Eye (tissue), 1 donor: ENCODE measurements around the gene ENTPD6.

Source experiments
- DNase-seq: peaks from one replicate; pipeline ENCODE4 v3.0.0-alpha.2; 2015

ENTPD6 gene

DNA sequence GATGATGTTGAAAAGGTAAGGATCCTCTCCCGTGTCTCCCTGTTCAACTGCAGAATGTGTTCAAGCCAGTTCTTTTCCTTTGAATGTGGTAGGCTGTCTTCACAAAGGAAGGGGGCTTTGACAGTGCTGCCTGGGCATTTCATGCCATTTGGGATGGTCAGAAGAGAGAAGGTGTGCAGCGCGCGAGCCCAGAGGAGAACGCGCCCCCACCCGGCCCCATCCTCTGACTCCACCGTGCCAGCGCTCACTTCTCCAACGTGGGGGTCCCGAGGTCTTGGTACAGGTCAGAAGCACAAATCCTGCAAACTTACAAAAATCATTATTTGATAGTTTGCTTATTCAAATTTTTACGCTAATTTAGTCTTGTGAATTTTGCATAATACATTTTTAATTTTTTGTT is 14.4 kb downstream of the ENTPD6 start:
- DNase-seq, result no peak

DNA sequence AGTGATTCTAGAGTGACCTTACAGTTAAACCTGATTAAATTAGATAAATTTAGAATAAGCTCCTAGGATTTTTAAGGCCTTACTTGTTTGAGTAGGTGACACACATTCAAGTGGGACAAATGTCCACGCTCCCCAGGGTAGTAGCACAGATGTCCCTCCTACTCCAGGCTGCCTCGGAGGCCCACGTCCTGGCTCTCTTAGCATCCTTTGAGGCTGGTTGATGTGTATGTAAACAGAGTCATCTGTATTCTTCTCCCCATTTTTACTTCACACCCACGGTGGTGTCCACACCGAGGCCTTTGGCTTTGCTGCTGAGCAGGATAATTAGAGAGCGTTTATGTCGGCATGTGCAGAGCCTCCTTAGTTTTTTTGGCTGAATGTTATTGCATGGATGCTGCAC is 15.8 kb downstream of the ENTPD6 start:
- no peak for DNase-seq

DNA sequence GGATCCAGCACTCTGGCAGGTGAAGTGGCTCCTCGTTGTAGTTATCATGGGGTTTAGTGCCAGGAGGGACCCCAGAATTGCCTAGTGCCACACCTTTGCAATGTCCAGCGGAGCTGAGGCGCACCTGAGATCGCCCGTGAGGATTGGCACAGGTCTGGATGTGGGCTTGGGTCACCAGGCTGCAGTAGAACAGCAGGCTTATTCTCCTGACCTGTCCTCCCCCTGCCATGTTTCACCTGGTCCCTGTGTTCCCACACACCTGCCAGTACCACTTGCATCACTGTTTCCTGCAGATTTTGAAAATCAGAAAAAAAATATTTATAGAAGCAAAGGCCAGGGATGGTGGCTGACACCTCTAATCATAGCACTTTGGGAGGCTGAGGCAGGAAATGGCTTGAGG is 16.7 kb downstream of the ENTPD6 start:
- no peak for DNase-seq

DNA sequence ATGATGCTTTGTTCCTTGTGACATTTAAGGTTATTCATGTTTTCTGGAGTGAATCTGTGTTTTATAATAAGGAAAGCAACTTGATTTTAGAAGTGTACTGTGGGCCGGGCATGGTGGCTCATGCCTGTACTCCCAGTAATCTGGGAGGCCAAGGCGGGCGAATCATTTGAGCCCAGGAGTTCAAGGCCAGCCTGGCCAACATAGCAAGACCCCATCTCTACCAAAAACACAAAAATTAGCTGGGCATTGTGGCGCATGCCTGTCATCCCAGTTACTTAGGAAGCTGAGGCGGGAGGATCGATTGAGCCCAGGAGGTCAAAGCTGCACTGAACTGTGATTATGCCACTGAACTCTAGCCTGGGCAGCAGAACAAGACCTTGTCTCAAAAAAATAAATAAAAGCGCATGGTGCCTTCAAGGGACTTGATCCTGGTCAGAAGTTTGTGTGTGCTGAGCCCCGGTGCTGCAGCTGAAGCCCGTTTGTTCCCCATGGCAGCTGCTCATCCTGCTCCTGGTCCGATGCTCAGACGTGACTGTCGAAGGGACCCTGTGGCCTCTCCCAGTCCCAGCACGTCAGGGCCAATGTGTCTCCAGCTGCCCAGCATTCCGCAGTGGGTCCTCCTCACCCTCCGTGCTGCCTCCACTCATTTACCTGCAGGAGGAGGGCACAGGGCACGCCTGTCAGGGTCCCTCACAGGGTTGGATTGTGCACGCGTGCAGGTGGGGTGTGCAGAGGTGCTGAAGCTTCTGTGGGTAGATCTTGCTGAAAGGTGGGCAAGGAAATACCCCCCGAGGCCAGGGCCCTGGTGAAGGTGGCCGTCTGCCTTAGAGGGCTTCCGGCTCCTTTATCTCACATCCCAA is 18.3 kb downstream of the ENTPD6 start:
- no peak for DNase-seq

DNA sequence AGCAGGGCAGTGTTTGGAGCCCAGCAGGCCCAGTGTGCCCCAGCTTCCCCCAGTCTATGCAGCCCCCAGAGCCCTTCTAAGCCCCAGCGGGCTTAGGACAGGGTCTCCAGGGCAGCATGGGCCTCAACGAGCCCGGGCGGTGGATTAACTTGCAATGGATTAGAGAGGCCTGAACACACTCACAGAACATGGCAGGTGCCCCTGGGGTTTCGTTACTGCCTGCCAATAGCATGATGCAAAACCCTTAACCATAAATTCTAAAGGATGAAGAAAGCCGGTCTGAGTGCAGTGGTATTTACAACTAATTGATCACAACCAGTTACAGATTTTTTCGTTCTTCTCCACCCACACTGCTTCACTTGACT is 18.9 kb downstream of the ENTPD6 start:
- no peak for DNase-seq

DNA sequence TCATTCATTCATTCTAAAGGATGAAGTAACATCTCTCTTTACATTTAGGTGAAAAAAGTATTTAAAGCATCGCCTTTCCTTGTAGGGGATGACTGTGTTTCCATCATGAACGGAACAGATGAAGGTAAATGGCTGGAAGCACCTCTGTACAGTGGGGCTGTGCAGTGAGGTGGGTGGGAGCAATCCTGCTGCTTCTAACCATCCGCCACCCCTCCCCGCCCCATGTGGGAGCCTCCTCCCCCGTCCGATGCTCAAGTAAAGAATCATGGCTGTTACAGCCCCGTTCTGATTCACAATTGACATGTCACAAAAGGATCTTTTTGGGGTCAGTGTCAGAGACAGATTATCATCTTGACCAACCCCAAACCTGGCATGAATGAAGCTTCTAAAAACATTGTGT is 19.3 kb downstream of the ENTPD6 start:
- DNase-seq, result no peak

DNA sequence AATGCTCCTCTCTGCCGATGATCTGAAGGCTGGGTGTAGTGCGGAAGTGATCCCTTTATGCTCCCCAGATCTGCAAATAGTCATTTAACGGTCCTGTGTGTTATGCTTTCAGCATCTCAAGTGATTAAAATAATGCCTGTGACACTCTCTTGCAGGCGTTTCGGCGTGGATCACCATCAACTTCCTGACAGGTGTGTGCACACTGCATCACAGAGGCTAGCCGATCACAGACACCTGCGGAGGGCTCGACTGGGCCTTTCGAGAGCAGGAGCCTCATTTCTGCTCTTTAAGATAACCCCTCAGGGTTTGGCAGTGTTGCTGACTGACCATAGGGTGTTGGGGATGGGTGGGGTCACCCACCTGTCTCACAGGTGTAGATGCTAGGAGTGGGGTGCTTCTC is 20.0 kb downstream of the ENTPD6 start:
- no peak for DNase-seq

DNA sequence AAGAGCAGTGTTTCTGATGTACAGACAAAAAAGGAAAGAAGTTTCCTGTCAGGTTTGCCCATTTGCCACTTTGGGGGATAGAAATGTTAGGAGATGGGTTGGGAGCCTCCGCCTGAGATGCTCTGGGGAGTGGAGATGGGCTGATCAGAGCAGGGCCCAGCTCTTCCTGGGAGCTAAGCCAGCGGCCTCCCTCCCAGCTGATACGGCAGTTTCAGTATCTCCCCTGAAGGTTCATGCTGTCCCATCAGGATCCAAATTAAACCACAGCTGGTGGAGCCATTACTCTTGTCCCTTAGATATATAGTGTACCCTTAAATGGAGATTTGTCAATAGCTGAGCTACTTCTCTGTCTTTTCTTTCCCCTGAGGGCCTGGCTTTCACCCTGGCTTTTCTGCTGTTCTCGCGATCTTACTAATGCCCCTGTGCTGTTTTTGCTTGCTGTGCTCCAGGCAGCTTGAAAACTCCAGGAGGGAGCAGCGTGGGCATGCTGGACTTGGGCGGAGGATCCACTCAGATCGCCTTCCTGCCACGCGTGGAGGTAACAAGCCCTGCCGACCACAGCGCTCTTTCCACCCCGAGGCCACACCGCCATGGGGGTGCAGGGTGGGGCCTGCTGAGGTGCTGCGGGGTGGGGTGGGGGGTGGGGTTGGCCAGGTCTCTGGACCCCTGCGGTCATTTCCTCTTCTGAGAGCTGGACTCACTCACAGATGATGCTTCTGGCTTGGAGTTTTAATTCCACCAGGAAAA is 20.9 kb downstream of the ENTPD6 start:
- no peak for DNase-seq

DNA sequence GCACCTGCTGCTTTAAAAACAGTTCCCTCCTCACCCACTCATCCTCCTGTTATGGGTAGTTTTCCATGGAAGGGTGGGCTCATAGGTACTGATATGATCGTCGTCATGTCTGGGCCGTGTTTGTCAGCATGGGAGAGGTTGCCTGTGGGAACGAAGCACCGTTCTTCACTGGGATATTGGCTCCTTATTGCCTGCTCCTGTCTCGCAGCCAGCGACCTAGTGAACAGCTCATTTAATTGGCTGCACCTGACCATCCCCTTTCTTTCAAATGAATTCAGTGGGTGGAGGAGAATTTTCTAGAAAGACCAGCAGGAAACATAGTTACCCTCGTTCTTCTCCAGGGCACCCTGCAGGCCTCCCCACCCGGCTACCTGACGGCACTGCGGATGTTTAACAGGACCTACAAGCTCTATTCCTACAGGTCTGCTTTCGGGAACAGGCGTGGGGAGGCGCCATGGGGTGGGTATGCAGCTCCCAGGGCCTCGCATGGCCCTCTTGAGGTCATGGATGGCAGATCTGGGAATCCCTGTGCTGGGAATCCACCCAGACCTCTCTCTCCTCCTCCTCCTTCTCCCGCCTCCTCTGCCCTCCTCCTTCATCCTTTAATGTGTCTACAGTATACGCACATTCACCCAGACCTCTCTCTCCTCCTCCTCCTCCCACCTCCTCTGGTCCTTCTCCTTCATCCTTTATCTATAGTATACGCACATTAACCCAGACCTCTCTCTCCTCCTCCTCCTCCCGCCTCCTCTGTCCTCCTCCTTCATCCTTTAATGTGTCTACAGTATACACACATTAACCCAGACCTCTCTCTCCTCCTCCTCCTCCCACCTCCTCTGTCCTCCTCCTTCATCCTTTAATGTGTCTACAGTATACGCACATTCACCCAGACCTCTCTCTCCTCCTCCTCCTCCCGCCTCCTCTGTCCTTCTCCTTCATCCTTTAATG is 21.9 kb downstream of the ENTPD6 start:
- no peak for DNase-seq

DNA sequence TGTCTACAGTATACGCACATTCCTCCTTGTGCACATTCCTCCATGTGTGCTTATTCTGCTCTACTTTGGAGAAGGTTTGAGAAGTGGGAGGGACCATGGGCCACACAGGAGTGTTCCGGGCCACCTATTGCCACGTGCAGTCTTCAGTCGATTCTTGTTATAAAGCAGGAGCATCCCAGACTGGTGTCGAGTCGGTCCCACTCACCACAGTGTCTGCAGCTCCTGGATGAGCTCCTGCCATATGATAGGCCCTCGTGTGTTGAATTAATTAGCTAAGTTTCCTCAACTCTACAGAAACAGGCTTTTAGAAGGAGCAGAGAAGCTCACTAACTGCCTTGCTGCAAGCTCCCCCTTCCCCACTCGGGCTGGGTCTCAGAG is 22.6 kb downstream of the ENTPD6 start:
- DNase-seq, result no peak

DNA sequence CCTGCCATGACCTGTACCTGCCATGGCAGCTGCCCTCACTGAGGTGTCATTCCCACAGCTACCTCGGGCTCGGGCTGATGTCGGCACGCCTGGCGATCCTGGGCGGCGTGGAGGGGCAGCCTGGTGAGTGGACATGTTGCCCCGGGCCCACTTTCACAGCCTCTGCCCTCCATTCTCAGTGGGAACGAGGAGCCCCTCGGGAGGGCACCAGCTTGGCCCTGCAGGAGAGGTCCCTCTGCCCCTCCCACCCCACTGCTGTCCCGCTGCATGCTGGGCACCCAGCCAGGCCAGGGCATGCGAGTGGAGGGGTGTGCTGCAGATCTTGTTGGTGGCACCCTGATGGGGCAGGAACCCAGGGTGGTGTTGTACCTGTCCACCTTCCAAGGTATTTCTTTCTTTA is 23.0 kb downstream of the ENTPD6 start:
- no peak for DNase-seq

DNA sequence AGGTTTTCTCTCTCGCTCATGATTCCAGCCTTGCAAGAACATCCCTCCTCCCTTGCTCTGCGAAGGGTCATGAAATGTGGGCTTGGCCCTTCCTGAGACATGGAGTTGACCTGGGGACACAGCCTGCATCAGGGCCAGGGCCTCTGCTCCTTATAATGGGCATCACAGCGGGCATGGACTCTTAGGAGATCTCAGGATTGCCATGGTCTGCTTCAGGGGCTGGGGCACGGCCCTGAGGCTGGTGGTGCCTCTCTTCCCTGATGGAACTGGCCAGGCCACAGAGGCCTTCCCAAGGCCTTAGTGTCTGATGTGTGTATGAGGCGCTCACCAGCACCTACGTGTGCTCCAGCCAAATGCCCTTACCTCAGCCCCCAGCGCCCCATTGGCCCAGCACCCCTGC is 23.9 kb downstream of the ENTPD6 start:
- DNase-seq, result no peak

DNA sequence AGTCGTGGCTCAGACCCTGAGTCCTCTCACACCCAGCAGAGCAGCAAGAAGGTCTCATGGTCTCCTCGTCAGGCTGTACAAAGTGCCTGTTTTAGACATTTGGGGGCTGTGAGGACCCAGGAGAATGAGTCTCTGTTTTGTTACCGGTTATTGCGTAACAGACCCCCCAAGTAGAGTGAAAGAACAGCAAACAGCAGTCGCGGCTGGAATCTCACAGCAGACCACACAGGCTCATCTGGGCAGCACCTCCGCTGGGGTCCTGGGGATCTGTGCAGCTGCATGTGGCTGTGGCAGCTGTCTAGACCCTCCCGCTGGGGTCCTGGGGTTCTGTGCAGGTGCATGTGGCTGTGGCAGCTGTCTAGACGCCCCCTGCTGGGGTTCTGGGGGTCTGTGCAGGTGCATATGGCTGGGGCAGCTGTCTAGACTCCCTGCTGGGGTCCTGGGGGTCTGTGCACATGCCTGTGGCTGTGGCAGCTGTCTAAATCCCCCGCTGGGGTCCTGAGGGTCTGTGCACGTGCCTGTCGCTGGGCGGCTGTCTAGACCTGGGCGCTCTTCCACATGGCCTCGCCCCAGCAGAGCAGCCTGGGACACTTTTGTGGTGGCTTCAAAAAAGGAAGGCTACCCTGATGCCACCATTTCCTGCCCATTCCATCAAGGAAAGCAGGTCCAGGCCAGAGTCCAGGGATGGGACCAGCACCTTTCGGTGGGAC is 24.7 kb downstream of the ENTPD6 start:
- peak; percentile 37 for DNase-seq

DNA sequence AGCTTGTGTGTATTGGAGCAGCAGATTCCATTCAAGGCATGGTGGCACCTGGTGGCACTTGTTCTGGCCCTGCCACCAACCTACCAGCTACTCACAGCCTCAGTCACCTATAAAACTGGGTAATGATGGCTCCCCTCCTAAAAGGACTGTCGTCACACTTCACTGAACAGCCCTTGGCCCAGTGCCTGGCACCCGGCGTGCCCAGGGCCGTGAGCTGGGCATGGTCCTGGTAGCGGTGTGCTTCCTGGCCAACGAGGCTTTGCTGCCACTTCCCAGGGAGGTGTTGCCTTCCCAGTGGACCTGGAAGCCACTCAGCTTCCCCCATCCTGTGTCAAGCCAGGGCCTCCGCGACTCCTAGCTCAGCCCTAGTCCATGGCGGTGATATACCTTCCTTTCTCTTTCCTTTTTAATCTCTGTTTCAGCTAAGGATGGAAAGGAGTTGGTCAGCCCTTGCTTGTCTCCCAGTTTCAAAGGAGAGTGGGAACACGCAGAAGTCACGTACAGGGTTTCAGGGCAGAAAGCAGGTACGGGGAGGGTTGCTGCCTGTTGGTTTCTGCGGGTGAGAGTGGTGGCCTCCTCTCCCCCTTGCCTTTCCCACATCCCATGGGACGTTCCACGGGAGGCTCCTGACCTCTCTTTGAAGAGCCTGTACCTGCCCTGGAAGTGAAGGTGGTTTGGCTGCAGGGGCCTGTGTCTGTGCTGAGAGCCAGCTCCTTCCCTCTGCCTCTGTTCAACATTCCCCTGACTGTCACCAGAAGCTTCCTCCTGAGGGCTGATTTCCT is 25.5 kb downstream of the ENTPD6 start:
- no peak for DNase-seq

DNA sequence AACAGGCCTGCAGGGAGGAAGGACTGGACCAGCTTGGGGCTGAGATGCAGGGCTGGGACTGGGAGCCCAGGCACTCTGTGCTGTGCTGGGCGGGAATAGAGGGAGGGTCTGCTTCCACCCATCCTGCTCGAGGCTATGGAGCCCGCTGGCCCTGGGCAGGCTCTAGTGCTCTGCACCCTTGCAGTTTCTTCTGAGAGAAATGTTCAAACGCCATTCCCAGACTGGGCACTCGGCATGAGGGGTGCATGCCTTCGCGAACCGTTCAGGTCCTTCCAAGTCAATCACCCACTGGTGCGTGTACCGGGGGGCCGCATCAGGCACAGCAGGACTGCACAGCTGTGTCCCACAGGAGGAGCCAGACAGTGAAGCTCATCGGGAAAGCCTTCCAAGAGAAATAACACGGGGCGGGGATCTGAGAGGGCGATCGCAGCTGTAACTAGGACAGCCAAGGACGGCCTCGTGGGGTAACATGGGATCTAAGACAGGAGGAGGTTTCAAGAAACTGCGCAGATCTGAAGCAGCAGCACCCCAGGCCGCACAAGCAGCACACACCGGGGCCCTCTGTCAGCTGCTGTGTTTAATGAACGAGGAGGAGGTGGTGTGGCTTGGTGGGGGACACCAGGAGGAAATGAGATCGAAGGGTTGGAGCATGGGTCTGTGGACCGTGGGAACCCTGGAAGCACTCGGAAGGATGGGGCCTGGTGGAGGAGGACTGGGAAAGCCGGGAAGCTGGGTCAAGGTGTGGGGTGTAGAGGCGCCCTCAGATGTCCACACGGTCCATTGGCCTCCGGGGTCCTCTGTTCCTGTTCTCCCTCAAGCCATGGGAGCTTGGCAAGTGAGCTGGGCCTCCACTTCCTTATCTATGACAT is 26.3 kb downstream of the ENTPD6 start:
- no peak for DNase-seq

DNA sequence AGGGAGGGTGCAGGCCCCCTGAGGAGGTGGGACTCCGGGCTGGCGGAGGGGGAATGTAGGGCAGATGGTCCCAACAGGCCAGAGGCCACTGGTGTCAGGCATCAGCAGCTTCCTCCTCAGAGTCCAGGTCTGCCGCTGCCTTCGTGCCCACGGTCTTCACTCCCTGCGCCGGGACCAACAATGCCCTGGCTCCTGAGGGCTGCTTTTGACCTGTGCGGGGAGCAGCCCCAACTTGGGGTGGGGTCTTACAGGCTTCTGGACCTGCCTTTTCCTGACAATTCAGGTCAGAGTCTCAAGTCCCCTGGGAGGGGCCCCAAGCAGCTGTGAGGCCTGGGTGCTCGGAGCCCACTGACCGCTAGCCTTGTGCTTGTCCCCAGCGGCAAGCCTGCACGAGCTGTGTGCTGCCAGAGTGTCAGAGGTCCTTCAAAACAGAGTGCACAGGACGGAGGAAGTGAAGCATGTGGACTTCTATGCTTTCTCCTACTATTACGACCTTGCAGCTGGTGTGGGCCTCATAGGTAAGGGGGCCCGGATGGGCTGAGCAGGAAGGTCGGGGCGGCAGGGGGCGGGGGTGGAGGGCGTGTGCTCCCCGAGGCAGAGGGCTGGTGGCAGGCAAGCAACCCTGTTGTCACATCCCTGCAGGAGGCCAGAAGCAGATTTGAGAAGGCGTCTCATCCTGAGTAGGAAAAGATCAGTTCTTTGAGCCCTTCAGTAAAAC is 27.1 kb downstream of the ENTPD6 start:
- DNase-seq, result peak; percentile 35

DNA sequence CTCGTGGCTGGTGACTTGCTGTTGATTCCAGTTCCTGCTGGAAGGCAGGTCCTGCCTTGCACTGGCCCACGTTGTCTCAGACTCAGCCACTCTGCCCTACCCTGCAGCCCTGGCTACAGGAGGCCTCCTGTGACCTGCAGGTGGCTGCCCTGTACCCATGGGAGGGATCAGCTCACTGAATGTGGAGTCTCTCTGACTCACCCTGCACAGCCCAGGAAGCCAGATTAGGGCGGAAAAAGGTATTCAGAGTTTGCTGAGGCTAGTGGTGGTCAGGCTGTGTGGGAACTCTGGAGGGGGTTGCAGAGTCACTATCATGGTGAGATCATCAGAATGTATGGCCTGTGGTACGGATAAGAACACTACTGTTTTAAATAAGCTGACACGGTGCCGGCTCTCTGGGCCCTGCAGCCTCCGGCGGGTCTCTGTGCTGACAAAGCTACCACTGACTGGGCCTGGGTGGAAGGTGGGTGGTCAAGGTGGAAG is 27.7 kb downstream of the ENTPD6 start:
- DNase-seq, result peak; percentile 35

DNA sequence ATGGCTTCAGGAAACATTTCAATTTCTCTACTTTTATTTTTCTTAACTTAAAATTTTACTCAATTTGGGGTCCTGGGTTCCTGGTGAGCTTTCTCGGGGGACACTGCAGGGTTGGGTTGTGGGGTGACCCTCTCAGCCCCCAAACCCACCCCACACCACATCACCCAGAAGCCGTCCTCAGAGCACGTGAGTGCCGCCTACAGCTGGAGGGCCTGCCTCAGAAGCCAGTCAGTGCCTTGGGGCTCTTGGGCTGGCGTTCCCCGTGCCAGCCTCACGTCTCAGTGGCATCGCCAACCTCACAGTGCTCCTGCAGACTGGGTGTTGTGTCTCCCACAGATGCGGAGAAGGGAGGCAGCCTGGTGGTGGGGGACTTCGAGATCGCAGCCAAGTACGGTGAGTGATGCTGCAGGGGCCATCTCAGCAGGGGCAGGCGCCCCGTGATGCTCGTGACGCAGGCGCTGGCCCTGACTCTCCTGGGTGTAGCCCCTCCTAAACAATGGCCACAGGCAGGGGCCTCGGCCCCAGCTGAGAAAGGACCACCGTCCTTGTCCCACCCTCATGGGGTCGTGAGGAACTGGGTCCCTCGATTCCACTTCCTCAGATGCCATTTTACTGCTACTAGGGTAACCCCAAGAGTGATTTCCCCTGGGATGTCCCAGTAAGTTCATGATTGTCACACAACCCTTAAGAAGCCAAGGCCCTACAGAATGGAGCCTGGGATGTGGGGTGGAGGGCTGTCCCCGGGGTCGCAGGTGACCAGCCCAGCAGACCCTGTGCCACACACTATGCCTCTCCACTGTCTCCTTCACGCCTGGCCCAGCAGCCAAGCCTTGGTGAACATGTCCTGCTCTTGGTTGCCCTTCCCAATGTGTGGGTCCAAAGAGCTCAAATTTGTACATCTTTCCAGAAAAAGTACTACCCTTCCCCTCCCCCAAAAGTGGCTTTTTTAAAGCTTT is 28.5 kb downstream of the ENTPD6 start:
- no peak for DNase-seq

DNA sequence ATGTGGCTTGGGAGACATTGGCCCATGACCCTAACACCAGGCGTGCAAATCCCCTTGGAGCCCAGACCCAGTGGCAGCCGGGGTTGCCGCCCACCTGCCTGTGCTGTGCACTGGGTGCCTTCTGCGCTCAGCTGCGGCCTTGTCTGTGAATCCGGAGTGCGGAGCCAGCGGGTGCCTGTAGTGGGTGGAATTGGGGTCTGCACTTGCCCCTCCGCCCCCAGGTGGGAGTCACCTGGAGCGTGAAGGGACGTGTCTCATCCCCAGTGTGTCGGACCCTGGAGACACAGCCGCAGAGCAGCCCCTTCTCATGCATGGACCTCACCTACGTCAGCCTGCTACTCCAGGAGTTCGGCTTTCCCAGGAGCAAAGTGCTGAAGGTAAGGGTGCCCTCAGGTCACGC is 29.4 kb downstream of the ENTPD6 start:
- no peak for DNase-seq
